HG02840 (cell line): ENCODE results near the gene IRAK1.

Experiments
- ATAC-seq: cut with Tn5 transposase; IDR thresholded peaks from one replicate; pipeline ENCODE4 v1.9.1; 2021; ENCODE audit warnings: mild to moderate bottlenecking, moderate library complexity, moderate number of reproducible peaks; ENCODE audit not compliant: unreplicated experiment, low FRiP score

Gene IRAK1

GRCh38 chrX:154019633-154020528 lies at the start of gene IRAK1:
Gene IRAK1 (minus strand): TSS chrX:154019902. CDS start chrX:154019812, 90 bp downstream.
- peak; percentile 62 for ATAC-seq

- ATAC-seq: no peak
Observed at GRCh38 chrX:154068560-154068959, 48.9 kb upstream of the IRAK1 start.

- no peak for ATAC-seq
Observed at GRCh38 chrX:154064637-154065435, 45.1 kb upstream of the IRAK1 start.

GRCh38 chrX:154063234-154063633 lies 43.5 kb upstream of the IRAK1 start:
- no peak for ATAC-seq

- no peak for ATAC-seq
Observed at GRCh38 chrX:154061801-154062200, 42.1 kb upstream of the IRAK1 start.

- ATAC-seq: no peak
Observed at GRCh38 chrX:154059729-154060245, 40.1 kb upstream of the IRAK1 start.

GRCh38 chrX:154059231-154059630 lies 39.5 kb upstream of the IRAK1 start:
- no peak for ATAC-seq

GRCh38 chrX:154058214-154058997 lies 38.7 kb upstream of the IRAK1 start:
- ATAC-seq: no peak

GRCh38 chrX:154057791-154058190 lies 38.1 kb upstream of the IRAK1 start:
- no peak for ATAC-seq

GRCh38 chrX:154056770-154057241 lies 37.1 kb upstream of the IRAK1 start:
- ATAC-seq: no peak

GRCh38 chrX:154051201-154051810 lies 31.6 kb upstream of the IRAK1 start:
- ATAC-seq: no peak

- no peak for ATAC-seq
Observed at GRCh38 chrX:154050113-154050495, 30.4 kb upstream of the IRAK1 start.

- ATAC-seq: no peak
Observed at GRCh38 chrX:154049209-154050112, 29.8 kb upstream of the IRAK1 start.

GRCh38 chrX:154048398-154048797 lies 28.7 kb upstream of the IRAK1 start:
- no peak for ATAC-seq

GRCh38 chrX:154046940-154047610 lies 27.4 kb upstream of the IRAK1 start:
- ATAC-seq: no peak

- no peak for ATAC-seq
Observed at GRCh38 chrX:154046031-154046781, 26.5 kb upstream of the IRAK1 start.

GRCh38 chrX:154044091-154044490 lies 24.4 kb upstream of the IRAK1 start:
- ATAC-seq: no peak
